ENCODE data around the gene SNX33. TPM values are rescaled to one million over a fixed set of nuclear protein-coding genes. Genes with fewer than 3 reads are reported as not detected.
"Not testable (repeated sequence)": the region's sequence is repeated elsewhere in the genome, so short reads cannot be mapped to it uniquely, and the experiment has no call there.

The SNX33 gene
- total RNA-seq, 1 experiment from 2014 or later = 27.3 TPM

GRCh38 chr15:75683646-75684312, 36.1 kb downstream of the SNX33 start:
- DNase-seq (ENCODE audit: low spot score) = peak; percentile 93

- DNase-seq (ENCODE audit: low spot score) = no peak
Observed at GRCh38 chr15:75684648-75685047, 36.9 kb downstream of the SNX33 start.

GRCh38 chr15:75685195-75685594, 37.5 kb downstream of the SNX33 start:
- DNase-seq (ENCODE audit: low spot score) = no peak

GRCh38 chr15:75686212-75686642, 38.5 kb downstream of the SNX33 start:
- DNase-seq (ENCODE audit: low spot score) = peak; percentile 83

GRCh38 chr15:75687486-75688277, 40.0 kb downstream of the SNX33 start:
- DNase-seq (ENCODE audit: low spot score) = no peak

GRCh38 chr15:75688278-75688557, 40.5 kb downstream of the SNX33 start:
- DNase-seq (ENCODE audit: low spot score) = no peak

- no peak for DNase-seq (ENCODE audit: low spot score)
Observed at GRCh38 chr15:75688831-75689230, 41.1 kb downstream of the SNX33 start.

- DNase-seq (ENCODE audit: low spot score) = not testable (repeated sequence)
Observed at GRCh38 chr15:75689429-75689828, 41.7 kb downstream of the SNX33 start.

- DNase-seq (ENCODE audit: low spot score) = not testable (repeated sequence)
Observed at GRCh38 chr15:75692311-75692710, 44.6 kb downstream of the SNX33 start.

- DNase-seq (ENCODE audit: low spot score) = not testable (repeated sequence)
Observed at GRCh38 chr15:75693028-75693427, 45.3 kb downstream of the SNX33 start.

GRCh38 chr15:75693501-75694240, 46.0 kb downstream of the SNX33 start:
- DNase-seq (ENCODE audit: low spot score) = no peak

GRCh38 chr15:75694241-75695182, 46.8 kb downstream of the SNX33 start:
- DNase-seq (ENCODE audit: low spot score) = peak; percentile 47

- DNase-seq (ENCODE audit: low spot score) = peak; percentile 0
Observed at GRCh38 chr15:75695220-75695619, 47.5 kb downstream of the SNX33 start.

GRCh38 chr15:75695634-75696310, 48.1 kb downstream of the SNX33 start:
- DNase-seq (ENCODE audit: low spot score) = peak; percentile 20

GRCh38 chr15:75696311-75696720, 48.6 kb downstream of the SNX33 start:
- peak; percentile 49 for DNase-seq (ENCODE audit: low spot score)

- no peak for DNase-seq (ENCODE audit: low spot score)
Observed at GRCh38 chr15:75696854-75697259, 49.1 kb downstream of the SNX33 start.

GRCh38 chr15:75697523-75697922, 49.8 kb downstream of the SNX33 start:
- peak; percentile 22 for DNase-seq (ENCODE audit: low spot score)

- not testable (repeated sequence) for DNase-seq (ENCODE audit: low spot score)
Observed at GRCh38 chr15:75697974-75698747, 50.4 kb downstream of the SNX33 start.

- peak; percentile 1 for DNase-seq (ENCODE audit: low spot score)
Observed at GRCh38 chr15:75699517-75699916, 51.8 kb downstream of the SNX33 start.

Data from HT-29 (cell line).